ENCODE measurements around the gene WDR18.

- TF ChIP-seq POLR2A (IDR thresholded peaks at IDR 0.05) (peak in 1 of 2 donors; percentile 24), CTCF (IDR thresholded peaks at IDR 0.05) (no peak)
Measured at GRCh38 chr19:1028062-1028926, 44.1 kb downstream of the WDR18 start.
